ENCODE data around the gene LBHD2. TPM values are rescaled to one million over a fixed set of nuclear protein-coding genes. Genes with fewer than 3 reads are reported as not detected.
A peak's percentile ranks its signal among the peaks of the same experiment; 100 is the strongest.

Gene LBHD2
- total and polyA plus RNA-seq, 2 of the 13 experiments (the other 11 are each of a cell fraction or from before 2014, with no cell fraction given) = 0.67 to 1.00 TPM

DNA sequence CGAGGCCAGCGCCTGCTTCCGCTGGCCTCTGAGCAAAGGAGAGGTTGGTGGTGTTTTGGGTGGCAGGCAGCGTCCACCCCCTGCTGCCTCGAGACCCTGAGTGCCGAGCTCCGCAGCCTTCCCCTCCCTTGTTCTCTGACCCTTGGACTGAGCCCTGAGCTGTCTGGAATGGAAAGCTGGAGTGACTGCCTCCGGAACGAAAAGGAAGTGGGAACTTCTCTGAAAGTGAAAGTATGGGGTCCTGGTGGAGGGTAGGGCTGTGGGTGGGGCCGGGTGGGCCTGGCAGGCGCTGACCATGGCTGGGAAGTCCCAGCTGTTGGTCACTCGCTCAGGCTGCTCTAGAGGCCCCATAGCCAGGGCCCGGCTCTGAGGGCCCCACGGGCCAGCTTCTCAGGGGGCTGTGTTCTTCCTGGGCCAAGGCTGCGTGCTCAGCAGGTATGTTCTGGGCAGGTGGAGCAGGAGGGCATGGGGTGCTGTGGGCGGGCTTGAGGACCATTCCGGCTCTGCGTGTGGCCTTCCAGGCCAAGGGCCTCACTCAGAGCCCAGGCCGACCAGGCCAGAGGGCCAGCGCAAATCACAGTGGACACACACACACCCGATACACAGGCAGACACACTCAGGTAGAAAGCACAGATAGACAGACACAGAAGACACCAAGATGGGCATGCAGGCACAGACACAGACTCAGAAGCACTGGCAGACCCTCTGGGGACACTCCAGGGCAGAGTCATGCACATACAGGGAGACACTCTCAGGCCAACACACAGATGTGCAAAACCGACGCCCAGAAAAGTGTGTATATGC is 10.6 kb downstream of the LBHD2 start, which contains the start of gene EXOC3L4 (continued):
- TF ChIP-seq KDM5B (CRISPR knock-in tag; IDR thresholded peaks at IDR 0.05; ENCODE audit: borderline replicate concordance) (peak; percentile 65; the same call in 1 of the 2 replicates), ZNF282 (IDR thresholded peaks at IDR 0.05; ENCODE audit: partially characterized antibody) (no peak), ETV5 (CRISPR knock-in tag; IDR thresholded peaks at IDR 0.05; ENCODE audit: borderline replicate concordance) (peak; percentile 45; the same call in 1 of the 2 replicates), ZNF331 (CRISPR knock-in tag; IDR thresholded peaks at IDR 0.05) (no peak), LCORL (IDR thresholded peaks at IDR 0.05) (no peak), LCORL (CRISPR knock-in tag; IDR thresholded peaks at IDR 0.05) (no peak; the same call in 1 of the 2 replicates), CEBPG (CRISPR knock-in tag; IDR thresholded peaks at IDR 0.05) (no peak), ZNF563 (CRISPR knock-in tag; IDR thresholded peaks at IDR 0.05) (no peak), REXO4 (CRISPR knock-in tag; IDR thresholded peaks at IDR 0.05; ENCODE audit: borderline replicate concordance) (no peak), ESRRA (CRISPR knock-in tag; IDR thresholded peaks at IDR 0.05; ENCODE audit: low read depth) (no peak), SIX4 (CRISPR knock-in tag; IDR thresholded peaks at IDR 0.05) (no peak), RAD21 (CRISPR knock-in tag; IDR thresholded peaks at IDR 0.05) (no peak), ZNF251 (CRISPR knock-in tag; IDR thresholded peaks at IDR 0.05) (no peak)
- TF ChIP-seq, protein P1, sequence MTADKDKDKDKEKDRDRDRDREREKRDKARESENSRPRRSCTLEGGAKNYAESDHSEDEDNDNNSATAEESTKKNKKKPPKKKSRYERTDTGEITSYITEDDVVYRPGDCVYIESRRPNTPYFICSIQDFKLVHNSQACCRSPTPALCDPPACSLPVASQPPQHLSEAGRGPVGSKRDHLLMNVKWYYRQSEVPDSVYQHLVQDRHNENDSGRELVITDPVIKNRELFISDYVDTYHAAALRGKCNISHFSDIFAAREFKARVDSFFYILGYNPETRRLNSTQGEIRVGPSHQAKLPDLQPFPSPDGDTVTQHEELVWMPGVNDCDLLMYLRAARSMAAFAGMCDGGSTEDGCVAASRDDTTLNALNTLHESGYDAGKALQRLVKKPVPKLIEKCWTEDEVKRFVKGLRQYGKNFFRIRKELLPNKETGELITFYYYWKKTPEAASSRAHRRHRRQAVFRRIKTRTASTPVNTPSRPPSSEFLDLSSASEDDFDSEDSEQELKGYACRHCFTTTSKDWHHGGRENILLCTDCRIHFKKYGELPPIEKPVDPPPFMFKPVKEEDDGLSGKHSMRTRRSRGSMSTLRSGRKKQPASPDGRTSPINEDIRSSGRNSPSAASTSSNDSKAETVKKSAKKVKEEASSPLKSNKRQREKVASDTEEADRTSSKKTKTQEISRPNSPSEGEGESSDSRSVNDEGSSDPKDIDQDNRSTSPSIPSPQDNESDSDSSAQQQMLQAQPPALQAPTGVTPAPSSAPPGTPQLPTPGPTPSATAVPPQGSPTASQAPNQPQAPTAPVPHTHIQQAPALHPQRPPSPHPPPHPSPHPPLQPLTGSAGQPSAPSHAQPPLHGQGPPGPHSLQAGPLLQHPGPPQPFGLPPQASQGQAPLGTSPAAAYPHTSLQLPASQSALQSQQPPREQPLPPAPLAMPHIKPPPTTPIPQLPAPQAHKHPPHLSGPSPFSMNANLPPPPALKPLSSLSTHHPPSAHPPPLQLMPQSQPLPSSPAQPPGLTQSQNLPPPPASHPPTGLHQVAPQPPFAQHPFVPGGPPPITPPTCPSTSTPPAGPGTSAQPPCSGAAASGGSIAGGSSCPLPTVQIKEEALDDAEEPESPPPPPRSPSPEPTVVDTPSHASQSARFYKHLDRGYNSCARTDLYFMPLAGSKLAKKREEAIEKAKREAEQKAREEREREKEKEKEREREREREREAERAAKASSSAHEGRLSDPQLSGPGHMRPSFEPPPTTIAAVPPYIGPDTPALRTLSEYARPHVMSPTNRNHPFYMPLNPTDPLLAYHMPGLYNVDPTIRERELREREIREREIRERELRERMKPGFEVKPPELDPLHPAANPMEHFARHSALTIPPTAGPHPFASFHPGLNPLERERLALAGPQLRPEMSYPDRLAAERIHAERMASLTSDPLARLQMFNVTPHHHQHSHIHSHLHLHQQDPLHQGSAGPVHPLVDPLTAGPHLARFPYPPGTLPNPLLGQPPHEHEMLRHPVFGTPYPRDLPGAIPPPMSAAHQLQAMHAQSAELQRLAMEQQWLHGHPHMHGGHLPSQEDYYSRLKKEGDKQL (CRISPR knock-in tag; IDR thresholded peaks at IDR 0.05; ENCODE audit: low read depth) = no peak
- TF ChIP-seq, protein P2, sequence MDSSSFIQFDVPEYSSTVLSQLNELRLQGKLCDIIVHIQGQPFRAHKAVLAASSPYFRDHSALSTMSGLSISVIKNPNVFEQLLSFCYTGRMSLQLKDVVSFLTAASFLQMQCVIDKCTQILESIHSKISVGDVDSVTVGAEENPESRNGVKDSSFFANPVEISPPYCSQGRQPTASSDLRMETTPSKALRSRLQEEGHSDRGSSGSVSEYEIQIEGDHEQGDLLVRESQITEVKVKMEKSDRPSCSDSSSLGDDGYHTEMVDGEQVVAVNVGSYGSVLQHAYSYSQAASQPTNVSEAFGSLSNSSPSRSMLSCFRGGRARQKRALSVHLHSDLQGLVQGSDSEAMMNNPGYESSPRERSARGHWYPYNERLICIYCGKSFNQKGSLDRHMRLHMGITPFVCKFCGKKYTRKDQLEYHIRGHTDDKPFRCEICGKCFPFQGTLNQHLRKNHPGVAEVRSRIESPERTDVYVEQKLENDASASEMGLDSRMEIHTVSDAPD (CRISPR knock-in tag; IDR thresholded peaks at IDR 0.05) = 0 out of 2 replicates have a peak, but pooled peaks have one; percentile 55
- TF ChIP-seq, protein P3, sequence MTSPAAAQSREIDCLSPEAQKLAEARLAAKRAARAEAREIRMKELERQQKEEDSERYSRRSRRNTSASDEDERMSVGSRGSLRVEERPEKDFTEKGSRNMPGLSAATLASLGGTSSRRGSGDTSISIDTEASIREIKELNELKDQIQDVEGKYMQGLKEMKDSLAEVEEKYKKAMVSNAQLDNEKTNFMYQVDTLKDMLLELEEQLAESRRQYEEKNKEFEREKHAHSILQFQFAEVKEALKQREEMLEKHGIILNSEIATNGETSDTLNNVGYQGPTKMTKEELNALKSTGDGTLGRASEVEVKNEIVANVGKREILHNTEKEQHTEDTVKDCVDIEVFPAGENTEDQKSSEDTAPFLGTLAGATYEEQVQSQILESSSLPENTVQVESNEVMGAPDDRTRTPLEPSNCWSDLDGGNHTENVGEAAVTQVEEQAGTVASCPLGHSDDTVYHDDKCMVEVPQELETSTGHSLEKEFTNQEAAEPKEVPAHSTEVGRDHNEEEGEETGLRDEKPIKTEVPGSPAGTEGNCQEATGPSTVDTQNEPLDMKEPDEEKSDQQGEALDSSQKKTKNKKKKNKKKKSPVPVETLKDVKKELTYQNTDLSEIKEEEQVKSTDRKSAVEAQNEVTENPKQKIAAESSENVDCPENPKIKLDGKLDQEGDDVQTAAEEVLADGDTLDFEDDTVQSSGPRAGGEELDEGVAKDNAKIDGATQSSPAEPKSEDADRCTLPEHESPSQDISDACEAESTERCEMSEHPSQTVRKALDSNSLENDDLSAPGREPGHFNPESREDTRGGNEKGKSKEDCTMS (CRISPR knock-in tag; conservative IDR thresholded peaks at IDR 0.05) = no peak
- TF ChIP-seq, protein P4, sequence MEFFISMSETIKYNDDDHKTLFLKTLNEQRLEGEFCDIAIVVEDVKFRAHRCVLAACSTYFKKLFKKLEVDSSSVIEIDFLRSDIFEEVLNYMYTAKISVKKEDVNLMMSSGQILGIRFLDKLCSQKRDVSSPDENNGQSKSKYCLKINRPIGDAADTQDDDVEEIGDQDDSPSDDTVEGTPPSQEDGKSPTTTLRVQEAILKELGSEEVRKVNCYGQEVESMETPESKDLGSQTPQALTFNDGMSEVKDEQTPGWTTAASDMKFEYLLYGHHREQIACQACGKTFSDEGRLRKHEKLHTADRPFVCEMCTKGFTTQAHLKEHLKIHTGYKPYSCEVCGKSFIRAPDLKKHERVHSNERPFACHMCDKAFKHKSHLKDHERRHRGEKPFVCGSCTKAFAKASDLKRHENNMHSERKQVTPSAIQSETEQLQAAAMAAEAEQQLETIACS (CRISPR knock-in tag; IDR thresholded peaks at IDR 0.05) = no peak
- TF ChIP-seq, protein P5, sequence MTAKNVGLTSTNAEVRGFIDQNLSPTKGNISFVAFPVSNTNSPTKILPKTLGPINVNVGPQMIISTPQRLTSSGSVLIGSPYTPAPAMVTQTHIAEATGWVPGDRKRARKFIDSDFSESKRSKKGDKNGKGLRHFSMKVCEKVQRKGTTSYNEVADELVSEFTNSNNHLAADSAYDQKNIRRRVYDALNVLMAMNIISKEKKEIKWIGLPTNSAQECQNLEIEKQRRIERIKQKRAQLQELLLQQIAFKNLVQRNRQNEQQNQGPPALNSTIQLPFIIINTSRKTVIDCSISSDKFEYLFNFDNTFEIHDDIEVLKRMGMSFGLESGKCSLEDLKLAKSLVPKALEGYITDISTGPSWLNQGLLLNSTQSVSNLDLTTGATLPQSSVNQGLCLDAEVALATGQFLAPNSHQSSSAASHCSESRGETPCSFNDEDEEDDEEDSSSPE (CRISPR knock-in tag; IDR thresholded peaks at IDR 0.05) = no peak; the same call in 1 of the 2 replicates
